ENCODE data around the gene BRD3OS. TPM values are rescaled to one million over a fixed set of nuclear protein-coding genes. Genes with fewer than 3 reads are reported as not detected.

Gene BRD3OS
- total and polyA plus RNA-seq, 2 of the 13 experiments (the other 11 are each of a cell fraction or from before 2014, with no cell fraction given), result 4.9 to 5.7 TPM

GRCh38 chr9:134025606-134026541 lies 593 bp downstream of the BRD3OS start (continued):
- TF ChIP-seq NONO (IDR thresholded peaks at IDR 0.05) (no peak), NONO (CRISPR knock-in tag; conservative IDR thresholded peaks at IDR 0.05) (no peak), HHEX (CRISPR knock-in tag; IDR thresholded peaks at IDR 0.05) (no peak), KDM5A (IDR thresholded peaks at IDR 0.05; ENCODE audit: borderline replicate concordance, low read length) (peak; percentile 51; the same call in 1 of the 2 replicates), KDM2A (CRISPR knock-in tag; IDR thresholded peaks at IDR 0.05; ENCODE audit: borderline replicate concordance, low read depth) (peak; percentile 46), ZSCAN21 (CRISPR knock-in tag; IDR thresholded peaks at IDR 0.05; ENCODE audit: borderline replicate concordance) (no peak), FOSL1 (CRISPR knock-in tag; IDR thresholded peaks at IDR 0.05; ENCODE audit: borderline replicate concordance) (no peak), REXO4 (CRISPR knock-in tag; IDR thresholded peaks at IDR 0.05; ENCODE audit: borderline replicate concordance) (no peak), GZF1 (CRISPR knock-in tag; IDR thresholded peaks at IDR 0.05) (no peak), ZNF629 (CRISPR knock-in tag; conservative IDR thresholded peaks at IDR 0.05) (no peak), EZH2 (conservative IDR thresholded peaks at IDR 0.05; ENCODE audit: low read depth, low read length) (no peak), ZBTB49 (CRISPR knock-in tag; IDR thresholded peaks at IDR 0.05; ENCODE audit: borderline replicate concordance) (no peak), GLI4 (CRISPR knock-in tag; IDR thresholded peaks at IDR 0.05; ENCODE audit: borderline replicate concordance) (no peak)
- TF ChIP-seq, protein P1, sequence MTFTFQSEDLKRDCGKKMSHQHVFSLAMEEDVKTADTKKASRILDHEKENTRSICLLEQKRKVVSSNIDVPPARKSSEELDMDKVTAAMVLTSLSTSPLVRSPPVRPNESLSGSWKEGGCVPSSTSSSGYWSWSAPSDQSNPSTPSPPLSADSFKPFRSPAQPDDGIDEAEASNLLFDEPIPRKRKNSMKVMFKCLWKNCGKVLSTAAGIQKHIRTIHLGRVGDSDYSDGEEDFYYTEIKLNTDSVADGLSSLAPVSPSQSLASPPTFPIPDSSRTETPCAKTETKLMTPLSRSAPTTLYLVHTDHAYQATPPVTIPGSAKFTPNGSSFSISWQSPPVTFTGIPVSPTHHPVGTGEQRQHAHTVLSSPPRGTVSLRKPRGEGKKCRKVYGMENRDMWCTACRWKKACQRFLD (CRISPR knock-in tag; IDR thresholded peaks at IDR 0.05; ENCODE audit: borderline replicate concordance), result no peak
- TF ChIP-seq, protein P2, sequence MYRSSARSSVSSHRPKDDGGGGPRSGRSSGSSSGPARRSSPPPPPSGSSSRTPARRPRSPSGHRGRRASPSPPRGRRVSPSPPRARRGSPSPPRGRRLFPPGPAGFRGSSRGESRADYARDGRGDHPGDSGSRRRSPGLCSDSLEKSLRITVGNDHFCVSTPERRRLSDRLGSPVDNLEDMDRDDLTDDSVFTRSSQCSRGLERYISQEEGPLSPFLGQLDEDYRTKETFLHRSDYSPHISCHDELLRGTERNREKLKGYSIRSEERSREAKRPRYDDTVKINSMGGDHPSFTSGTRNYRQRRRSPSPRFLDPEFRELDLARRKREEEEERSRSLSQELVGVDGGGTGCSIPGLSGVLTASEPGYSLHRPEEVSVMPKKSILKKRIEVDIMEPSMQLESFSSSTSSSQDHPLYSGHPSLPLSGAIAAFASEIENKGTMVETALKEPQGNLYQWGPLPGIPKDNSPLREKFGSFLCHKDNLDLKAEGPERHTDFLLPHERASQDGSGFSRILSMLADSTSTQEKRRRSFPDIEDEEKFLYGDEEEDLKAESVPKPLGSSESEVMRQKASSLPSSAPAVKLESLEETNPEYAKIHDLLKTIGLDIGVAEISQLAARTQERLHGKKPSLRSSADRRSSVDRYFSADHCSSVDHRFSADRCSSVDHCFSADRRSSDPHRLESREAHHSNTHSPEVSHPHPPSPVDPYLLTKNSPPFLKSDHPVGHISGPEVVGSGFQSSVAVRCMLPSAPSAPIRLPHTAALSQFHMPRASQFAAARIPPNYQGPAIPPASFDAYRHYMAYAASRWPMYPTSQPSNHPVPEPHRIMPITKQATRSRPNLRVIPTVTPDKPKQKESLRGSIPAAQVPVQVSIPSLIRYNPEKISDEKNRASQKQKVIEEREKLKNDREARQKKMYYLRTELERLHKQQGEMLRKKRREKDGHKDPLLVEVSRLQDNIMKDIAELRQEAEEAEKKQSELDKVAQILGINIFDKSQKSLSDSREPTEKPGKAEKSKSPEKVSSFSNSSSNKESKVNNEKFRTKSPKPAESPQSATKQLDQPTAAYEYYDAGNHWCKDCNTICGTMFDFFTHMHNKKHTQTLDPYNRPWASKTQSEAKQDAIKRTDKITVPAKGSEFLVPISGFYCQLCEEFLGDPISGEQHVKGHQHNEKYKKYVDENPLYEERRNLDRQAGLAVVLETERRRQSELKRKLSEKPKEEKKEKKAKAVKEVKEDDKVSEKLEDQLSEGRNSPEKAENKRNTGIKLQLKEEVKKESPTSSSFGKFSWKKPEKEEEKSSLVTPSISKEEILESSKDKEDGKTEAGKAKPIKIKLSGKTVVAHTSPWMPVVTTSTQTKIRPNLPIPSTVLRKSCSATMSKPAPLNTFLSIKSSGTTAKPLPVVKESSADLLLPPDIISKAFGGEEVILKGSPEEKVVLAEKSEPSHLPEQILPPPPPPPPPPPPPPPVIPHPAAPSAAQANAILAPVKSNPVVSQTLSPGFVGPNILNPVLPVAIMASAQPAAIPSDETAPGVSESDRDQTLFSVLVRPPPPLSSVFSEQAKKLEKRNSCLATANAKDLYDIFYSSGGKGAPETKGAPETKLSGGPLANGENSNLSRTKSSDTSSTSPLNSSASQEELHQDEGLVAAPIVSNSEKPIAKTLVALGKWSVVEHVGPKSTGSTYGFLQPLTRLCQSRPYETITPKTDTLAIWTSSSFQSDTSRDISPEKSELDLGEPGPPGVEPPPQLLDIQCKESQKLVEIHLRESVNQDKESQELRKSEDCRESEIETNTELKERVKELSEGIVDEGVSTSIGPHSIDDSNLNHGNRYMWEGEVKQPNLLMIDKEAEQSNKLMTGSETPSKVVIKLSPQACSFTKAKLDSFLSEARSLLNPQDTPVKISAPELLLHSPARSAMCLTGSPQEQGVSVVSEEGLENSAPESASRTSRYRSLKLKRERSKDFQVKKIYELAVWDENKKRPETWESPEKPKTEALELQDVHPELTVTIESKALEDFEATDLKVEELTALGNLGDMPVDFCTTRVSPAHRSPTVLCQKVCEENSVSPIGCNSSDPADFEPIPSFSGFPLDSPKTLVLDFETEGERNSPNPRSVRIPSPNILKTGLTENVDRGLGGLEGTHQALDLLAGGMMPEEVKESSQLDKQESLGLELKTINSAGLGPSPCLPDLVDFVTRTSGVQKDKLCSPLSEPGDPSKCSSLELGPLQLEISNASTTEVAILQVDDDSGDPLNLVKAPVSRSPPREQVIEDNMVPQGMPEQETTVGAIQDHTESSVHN (CRISPR knock-in tag; IDR thresholded peaks at IDR 0.05), result no peak
- TF ChIP-seq, protein P3, sequence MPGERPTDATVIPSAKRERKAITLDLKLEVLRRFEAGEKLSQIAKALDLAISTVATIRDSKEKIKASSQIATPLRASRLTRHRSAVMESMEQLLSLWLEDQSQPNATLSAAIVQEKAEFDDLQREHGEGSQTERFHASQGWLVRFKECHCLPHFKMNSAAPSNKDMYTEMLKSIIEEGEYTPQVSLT (CRISPR knock-in tag; IDR thresholded peaks at IDR 0.05; ENCODE audit: borderline replicate concordance, low read depth), result no peak
